Prostate gland (tissue), 2 donors: Measurements from ENCODE around the gene TBC1D24. TPM values are rescaled to one million over a fixed set of nuclear protein-coding genes. Genes with fewer than 3 reads are reported as not detected.

ENCODE experiments used
- DNase-seq: peaks from one replicate; pipeline ENCODE4 v3.0.0-alpha.2; 2019; ENCODE audit warnings: low spot score
- H3K27ac ChIP-seq, 2 donors: fragments of 200-600 bp; sonication (generic); 2 replicates each; pipeline ENCODE4 v1.5.1; 2017 to 2019
- H3K27me3 ChIP-seq: fragments of 200-600 bp; sonication (generic); replicated peaks from 2 replicates; pipeline ENCODE4 v1.5.1; 2019; ENCODE audit not compliant: insufficient read depth
- H3K36me3 ChIP-seq, 2 donors: fragments of 200-600 bp; sonication (generic); 1 replicate in 1 of 2; 2 replicates in 1 of 2; pipeline versions ENCODE4 v1.5.1 to v1.8.1; 2017 to 2019
- H3K4me1 ChIP-seq: fragments of 200-600 bp; sonication (generic); replicated peaks from 2 replicates; pipeline ENCODE4 v1.5.1; 2019
- H3K4me3 ChIP-seq, 2 donors: fragments of 200-600 bp; sonication (generic); 2 replicates each; pipeline ENCODE4 v1.5.1; 2017 to 2019
- H3K9me3 ChIP-seq: fragments of 200-600 bp; sonication (generic); 2 replicates; pipeline ENCODE4 v1.5.1; 2017
- POLR2A ChIP-seq: fragments of 450-650 bp; IDR thresholded peaks from one replicate; pipeline ENCODE4 v1.6.1; 2016; ENCODE audit warnings: antibody characterized with exemption, mild to moderate bottlenecking
- POLR2AphosphoS5 ChIP-seq: sonication (generic); formaldehyde crosslinking; IDR thresholded peaks from one replicate; pipeline ENCODE4 v1.6.1; 2017; ENCODE audit warnings: antibody characterized with exemption
- WGBS: methylation state at CpG from one replicate; pipeline ENCODE4 v1.1.5; 2018; 5-methylcytosine and 5-hydroxymethylcytosine counted together
- intact Hi-C: fragments of 100-400 bp; cut with DNase I; formaldehyde crosslinking; loops from one replicate; pipeline ENCODE4 v1.14.2; 2022
- total RNA-seq, 2 donors: library from RNA; depleted of rRNA; stranded (reverse); fragments of >200 nt; gene quantifications; one replicate each; pipeline ENCODE4 v1.1.0, GENCODE V29; 2016
- TF ChIP-seq, protein P1 (sequence below), 4 experiments: fragments of 200-600 bp in 2 of 4; fragments of 450-650 bp in 2 of 4; sonication (generic) in 2 of 4; IDR thresholded peaks; 1 replicate in 3 of 4; 2 replicates in 1 of 4; pipeline ENCODE4 v1.5.1; 2016 to 2019; ENCODE audit warnings: antibody characterized with exemption in 4 of 4, mild to moderate bottlenecking in 2 of 4, moderate library complexity in 2 of 4

TBC1D24 gene
- total RNA-seq, 2 donors from 2014 or later = 22.4 to 26.2 TPM

- Histone ChIP-seq H3K27ac (no peak overlapping the region), H3K4me1 (peaks cover 6% of the 10 kb centered on the region), H3K4me3 (no peak overlapping the region), H3K9me3 (no peaks in the 10 kb centered on the region), H3K27me3 (no peaks in the 10 kb centered on the region), H3K36me3 (peaks cover 7% of the 10 kb centered on the region in 2 donors)
- TF ChIP-seq POLR2AphosphoS5 (no peak), POLR2A (no peak)
- TF ChIP-seq, protein P1, sequence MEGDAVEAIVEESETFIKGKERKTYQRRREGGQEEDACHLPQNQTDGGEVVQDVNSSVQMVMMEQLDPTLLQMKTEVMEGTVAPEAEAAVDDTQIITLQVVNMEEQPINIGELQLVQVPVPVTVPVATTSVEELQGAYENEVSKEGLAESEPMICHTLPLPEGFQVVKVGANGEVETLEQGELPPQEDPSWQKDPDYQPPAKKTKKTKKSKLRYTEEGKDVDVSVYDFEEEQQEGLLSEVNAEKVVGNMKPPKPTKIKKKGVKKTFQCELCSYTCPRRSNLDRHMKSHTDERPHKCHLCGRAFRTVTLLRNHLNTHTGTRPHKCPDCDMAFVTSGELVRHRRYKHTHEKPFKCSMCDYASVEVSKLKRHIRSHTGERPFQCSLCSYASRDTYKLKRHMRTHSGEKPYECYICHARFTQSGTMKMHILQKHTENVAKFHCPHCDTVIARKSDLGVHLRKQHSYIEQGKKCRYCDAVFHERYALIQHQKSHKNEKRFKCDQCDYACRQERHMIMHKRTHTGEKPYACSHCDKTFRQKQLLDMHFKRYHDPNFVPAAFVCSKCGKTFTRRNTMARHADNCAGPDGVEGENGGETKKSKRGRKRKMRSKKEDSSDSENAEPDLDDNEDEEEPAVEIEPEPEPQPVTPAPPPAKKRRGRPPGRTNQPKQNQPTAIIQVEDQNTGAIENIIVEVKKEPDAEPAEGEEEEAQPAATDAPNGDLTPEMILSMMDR (IDR thresholded peaks at IDR 0.05) = no peak
- intact Hi-C loops = no loop called here
- WGBS = 88% methylated on average over 9 of the region's 12 CpGs
- DNase-seq = no peak
Observed at GRCh38 chr16:2527071-2527783, 52.3 kb downstream of the TBC1D24 start.

GRCh38 chr16:2527784-2528100 lies 52.8 kb downstream of the TBC1D24 start:
- TF ChIP-seq, protein P1 (IDR thresholded peaks at IDR 0.05) = no peak
- TF ChIP-seq POLR2AphosphoS5 (no peak), POLR2A (no peak)
- Histone ChIP-seq H3K27me3 (no peaks in the 10 kb centered on the region), H3K27ac (no peak overlapping the region), H3K36me3 (peaks cover 7% of the 10 kb centered on the region in 2 donors), H3K9me3 (no peaks in the 10 kb centered on the region), H3K4me3 (no peak overlapping the region), H3K4me1 (peaks cover 6% of the 10 kb centered on the region)
- intact Hi-C loops = no loop called here
- WGBS = 95% methylated on average over 16 of the region's 24 CpGs
- no peak for DNase-seq

DNA sequence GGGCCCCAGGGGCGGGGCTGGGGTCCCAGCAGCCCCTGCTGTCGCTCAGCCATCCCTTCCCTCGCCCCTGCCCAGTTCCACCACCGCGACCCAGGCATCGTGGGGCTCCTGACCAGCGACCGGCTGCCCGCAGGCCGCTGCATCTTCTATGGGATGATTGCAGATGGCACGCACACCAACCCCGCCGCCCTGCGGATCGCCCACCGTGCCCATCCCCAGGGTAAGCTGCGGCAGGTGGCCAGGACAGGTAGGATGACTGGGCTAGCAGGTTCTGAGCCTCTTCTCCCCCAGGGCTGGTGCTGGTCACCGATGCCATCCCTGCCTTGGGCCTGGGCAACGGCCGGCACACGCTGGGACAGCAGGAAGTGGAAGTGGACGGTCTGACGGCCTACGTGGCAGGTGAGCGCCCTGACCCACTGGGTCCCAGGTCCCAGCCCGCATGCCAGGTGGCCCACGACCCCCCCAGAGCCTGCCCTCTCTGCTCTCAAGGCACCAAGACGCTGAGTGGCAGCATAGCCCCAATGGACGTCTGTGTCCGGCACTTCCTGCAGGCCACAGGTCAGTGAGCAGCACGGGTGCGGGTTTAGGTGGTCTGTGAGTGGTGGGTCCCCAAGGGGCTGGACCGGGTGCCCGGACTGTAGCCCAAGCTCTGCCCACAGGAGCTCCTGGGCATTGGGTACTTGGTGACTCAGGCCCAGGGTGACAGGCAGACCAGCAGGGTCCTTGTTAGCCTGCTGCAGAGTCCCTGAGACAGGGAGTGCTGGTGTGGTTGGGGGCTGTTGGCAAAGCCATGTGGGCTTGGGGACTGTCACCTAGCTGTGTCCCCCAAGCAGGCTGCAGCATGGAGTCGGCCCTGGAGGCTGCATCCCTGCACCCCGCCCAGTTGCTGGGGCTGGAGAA lies 53.5 kb downstream of the TBC1D24 start:
- Histone ChIP-seq H3K27ac (no peak overlapping the region), H3K4me1 (peaks cover 6% of the 10 kb centered on the region), H3K36me3 (peaks cover 7% of the 10 kb centered on the region in 2 donors), H3K27me3 (no peaks in the 10 kb centered on the region), H3K9me3 (no peaks in the 10 kb centered on the region), H3K4me3 (no peak overlapping the region)
- DNase-seq = no peak
- intact Hi-C loops = no loop called here
- TF ChIP-seq, protein P1 (IDR thresholded peaks at IDR 0.05) = no peak
- TF ChIP-seq POLR2AphosphoS5 = no peak
- TF ChIP-seq POLR2A = no peak
- WGBS = 92% methylated on average over 36 of the region's 36 CpGs

GRCh38 chr16:2529061-2529931 lies 54.4 kb downstream of the TBC1D24 start:
- intact Hi-C loops = no loop called here
- no peaks in the 10 kb centered on the region for H3K9me3 ChIP-seq
- H3K4me1 ChIP-seq = peaks cover 6% of the 10 kb centered on the region
- H3K36me3 ChIP-seq = peaks cover 7% of the 10 kb centered on the region in 2 donors
- no peak overlapping the region for H3K4me3 ChIP-seq
- H3K27ac ChIP-seq = no peak overlapping the region
- 90% methylated on average over 28 of the region's 32 CpGs for WGBS
- no peak for TF ChIP-seq POLR2A
- H3K27me3 ChIP-seq = no peaks in the 10 kb centered on the region
- DNase-seq = no peak
